ENCODE measurements around the gene SIN3A.
"Not testable (repeated sequence)": the region's sequence is repeated elsewhere in the genome, so short reads cannot be mapped to it uniquely, and the experiment has no call there.

The SIN3A gene

GRCh38 chr15:75450307-75451201 lies 936 bp downstream of the SIN3A start:
- peak; percentile 96 to 97 for DNase-seq

GRCh38 chr15:75449585-75450306 lies 1.7 kb downstream of the SIN3A start:
- no peak for DNase-seq

GRCh38 chr15:75448171-75448570 lies 3.3 kb downstream of the SIN3A start:
- DNase-seq = peak; percentile 41 to 48

DNA sequence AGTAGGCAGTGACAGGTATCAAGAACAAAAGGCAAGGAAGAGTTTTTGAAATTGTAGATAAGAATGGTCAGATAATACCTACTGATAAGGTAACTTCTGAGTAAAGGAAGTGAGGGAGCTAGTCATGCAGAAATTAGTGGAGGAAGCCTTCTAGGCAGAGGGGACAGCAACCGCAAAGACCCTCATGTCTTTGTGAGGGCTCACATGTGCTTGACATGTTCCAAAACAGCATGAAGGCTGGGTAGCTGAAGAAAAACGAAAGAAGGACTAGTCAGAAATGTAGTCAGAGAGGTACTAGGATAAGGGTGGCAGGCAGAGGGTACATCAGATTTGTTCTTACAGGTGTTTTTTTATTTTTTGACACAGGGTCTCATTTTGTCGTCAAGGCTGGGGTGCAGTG lies 5.3 kb downstream of the SIN3A start:
- DNase-seq = no peak

- not testable (repeated sequence) for DNase-seq
Measured at GRCh38 chr15:75445324-75445723, 6.2 kb downstream of the SIN3A start.

GRCh38 chr15:75443972-75444453 lies 7.5 kb downstream of the SIN3A start:
- DNase-seq = peak in 1 of 2 donors; percentile 18

- no peak for DNase-seq
Measured at GRCh38 chr15:75437721-75438120, 13.8 kb downstream of the SIN3A start.

DNA sequence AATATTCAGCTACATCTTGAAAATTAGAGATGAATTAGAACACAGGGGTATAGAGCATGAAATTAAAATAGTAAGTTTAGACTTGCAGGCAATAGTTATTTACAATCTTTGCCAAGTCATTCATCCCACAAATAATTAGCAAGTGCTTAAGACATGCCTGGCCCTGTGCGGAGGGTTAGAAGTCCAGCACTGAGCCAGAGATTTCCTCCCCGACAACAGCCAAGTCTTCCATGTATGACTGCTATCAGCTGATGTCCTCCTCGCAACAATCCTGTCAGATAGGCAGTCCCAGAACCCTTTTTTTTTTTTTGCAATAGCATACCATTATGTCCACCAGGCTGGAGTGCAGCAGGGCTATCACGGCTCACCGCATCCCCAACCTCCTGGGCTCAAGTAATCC lies 14.6 kb downstream of the SIN3A start:
- no peak for DNase-seq

GRCh38 chr15:75431682-75432081 lies 19.8 kb downstream of the SIN3A start:
- no peak for DNase-seq

DNA sequence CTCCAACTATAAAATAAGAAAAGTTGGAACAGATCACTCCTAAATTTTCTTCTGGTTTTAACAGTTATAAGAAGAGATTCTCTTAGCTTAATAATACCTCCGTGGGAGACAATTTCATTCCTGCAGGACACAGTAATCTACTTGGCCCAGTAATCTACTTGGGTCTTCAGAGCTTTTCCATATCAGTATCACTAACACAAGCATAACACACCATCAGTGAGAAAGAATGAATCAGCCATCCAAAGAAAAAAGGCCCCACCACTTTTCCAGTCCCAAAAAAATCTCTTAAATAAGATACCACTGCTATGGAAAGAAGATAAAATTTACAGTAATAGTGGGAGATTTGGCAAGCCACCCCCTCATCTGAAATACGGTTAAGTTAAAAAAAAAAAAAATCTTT lies 20.2 kb downstream of the SIN3A start:
- DNase-seq = no peak

GRCh38 chr15:75430259-75430658 lies 21.2 kb downstream of the SIN3A start:
- DNase-seq = no peak

GRCh38 chr15:75428152-75428551 lies 23.3 kb downstream of the SIN3A start:
- DNase-seq = no peak

DNA sequence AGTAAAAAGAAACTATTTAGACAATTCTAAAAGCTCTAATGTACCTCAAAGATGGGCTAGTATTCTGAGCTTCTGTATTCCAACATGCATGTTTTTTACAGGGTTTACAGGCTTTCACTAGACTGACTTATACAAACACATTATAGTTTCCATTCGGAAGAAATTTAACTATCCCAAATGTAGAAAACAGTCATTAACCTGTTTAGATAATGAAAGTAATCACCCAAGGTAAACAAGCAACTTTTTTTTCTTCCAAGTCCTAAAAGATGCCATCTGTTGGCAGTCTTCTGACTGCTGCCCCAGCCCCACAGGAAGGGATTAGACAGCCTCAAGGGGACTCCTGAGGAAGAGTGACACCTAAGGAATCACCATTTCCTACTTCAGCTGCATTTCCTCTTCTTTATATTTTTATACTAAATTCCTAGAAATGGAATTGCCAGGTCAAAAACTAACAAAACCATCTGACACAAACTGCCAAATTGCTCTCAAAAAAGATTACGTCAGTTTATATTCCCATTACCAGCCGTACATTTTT lies 25.5 kb downstream of the SIN3A start:
- no peak for DNase-seq

- no peak for DNase-seq
Measured at GRCh38 chr15:75422554-75422953, 28.9 kb downstream of the SIN3A start.

GRCh38 chr15:75420698-75421097 lies 30.8 kb downstream of the SIN3A start:
- DNase-seq = no peak

- DNase-seq = no peak
Measured at GRCh38 chr15:75416584-75416983, 34.9 kb downstream of the SIN3A start.

GRCh38 chr15:75410196-75410595 lies 41.3 kb downstream of the SIN3A start:
- no peak for DNase-seq

DNA sequence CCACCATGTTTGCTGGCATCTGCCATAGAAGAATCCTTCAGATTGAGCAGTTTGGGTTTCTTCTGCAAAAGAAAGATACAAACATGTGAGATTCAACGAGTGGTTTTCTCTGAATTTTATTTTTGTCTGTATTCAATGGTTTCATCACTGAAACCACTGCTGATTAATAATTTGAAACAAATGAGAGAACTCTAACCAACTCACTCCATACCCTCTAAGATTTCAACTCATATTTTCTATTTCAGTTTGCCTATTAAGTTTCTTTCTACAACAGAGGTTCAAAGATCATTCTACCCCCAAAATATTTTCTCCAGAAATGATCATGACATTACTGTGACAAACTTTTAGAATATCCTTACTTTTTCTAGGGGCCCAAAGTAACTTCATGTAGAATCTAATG lies 44.4 kb downstream of the SIN3A start:
- DNase-seq = no peak

DNA sequence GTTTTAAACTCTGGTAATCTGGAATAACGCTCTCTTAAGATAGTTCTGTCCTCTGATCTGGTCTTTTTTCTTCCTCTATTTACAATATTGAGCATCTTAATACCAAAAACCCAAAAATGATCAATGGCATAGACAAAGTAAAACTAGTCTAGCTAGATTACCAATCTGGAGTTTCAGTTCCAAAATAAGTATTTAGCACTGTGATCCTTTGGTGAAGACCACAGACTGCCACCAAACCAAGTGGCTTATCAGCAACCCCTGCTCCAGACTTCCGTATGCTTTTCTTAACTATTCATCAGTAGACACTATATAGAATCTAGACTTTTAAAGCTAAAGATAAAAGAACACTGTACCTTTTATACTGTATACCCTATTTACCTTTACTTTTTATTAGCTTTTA lies 47.6 kb downstream of the SIN3A start:
- no peak for DNase-seq

GRCh38 chr15:75397494-75397893 lies 54.0 kb downstream of the SIN3A start:
- no peak for DNase-seq

- no peak for DNase-seq
Measured at GRCh38 chr15:75389791-75390382, 61.6 kb downstream of the SIN3A start.

GRCh38 chr15:75383986-75384385 lies 67.5 kb downstream of the SIN3A start:
- DNase-seq = not testable (repeated sequence)

DNA sequence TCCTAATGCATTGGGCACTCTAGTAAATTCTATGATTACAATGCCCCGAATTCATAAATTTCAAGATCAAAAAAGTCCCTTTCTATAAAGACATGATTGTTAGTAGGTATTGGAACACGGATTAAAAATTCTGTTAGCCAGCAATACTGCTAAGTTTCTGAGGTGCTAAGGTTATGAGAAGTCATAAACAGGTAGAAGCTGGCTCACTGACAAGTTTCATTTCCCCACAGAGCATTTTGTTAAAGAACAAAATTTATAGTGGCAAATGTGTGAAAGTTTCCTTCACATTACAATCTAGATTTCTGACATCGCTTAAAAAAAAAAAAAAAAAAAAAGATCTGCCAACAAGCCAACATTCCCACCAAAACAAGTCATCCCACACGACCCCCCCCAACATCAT lies 70.7 kb downstream of the SIN3A start:
- DNase-seq = no peak
